Islet of Langerhans (tissue), 1 donor: Measurements from ENCODE around the gene CD7.
"Not testable (repeated sequence)": the region's sequence is repeated elsewhere in the genome, so short reads cannot be mapped to it uniquely, and the experiment has no call there.

Source experiments
- FAIRE-seq: peaks from one replicate; lab custom pipeline; 2011; peaks lifted over from hg19 to GRCh38; lab: Jason Lieb, UNC

Gene CD7

GRCh38 chr17:82317394-82318168 is at the start of gene CD7:
CD7 (minus strand) TSS chr17:82317608; CDS start chr17:82317495, 113 bp downstream.
- FAIRE-seq = no peak

- FAIRE-seq = no peak
These were observed 49.3 kb upstream of the CD7 start for GRCh38 chr17:82366749-82367148.

- no peak for FAIRE-seq
These were observed 48.3 kb upstream of the CD7 start for GRCh38 chr17:82365606-82366295.

GRCh38 chr17:82361885-82362633 is 44.7 kb upstream of the CD7 start:
- FAIRE-seq = no peak

GRCh38 chr17:82359451-82360074 is 42.2 kb upstream of the CD7 start:
- not testable (repeated sequence) for FAIRE-seq

GRCh38 chr17:82358465-82359350 is 41.3 kb upstream of the CD7 start, which contains the start of gene TEX19:
TEX19 (plus strand) TSS chr17:82359247; CDS start chr17:82362151, 2,904 bp downstream.
- FAIRE-seq = no peak

- FAIRE-seq = no peak
These were observed 40.0 kb upstream of the CD7 start for GRCh38 chr17:82357394-82357793.

- no peak for FAIRE-seq
These were observed 39.5 kb upstream of the CD7 start for GRCh38 chr17:82356845-82357355.

- no peak for FAIRE-seq
These were observed 38.5 kb upstream of the CD7 start for GRCh38 chr17:82355770-82356427.

GRCh38 chr17:82354804-82355308 is 37.4 kb upstream of the CD7 start:
- FAIRE-seq = no peak

- no peak for FAIRE-seq
These were observed 36.1 kb upstream of the CD7 start for GRCh38 chr17:82353484-82353883.

- FAIRE-seq = peak; percentile 36
These were observed 34.5 kb upstream of the CD7 start for GRCh38 chr17:82351713-82352488.

- FAIRE-seq = no peak
These were observed 33.9 kb upstream of the CD7 start for GRCh38 chr17:82351254-82351712.

- no peak for FAIRE-seq
These were observed 33.0 kb upstream of the CD7 start for GRCh38 chr17:82350182-82351030.

GRCh38 chr17:82349287-82349701 is 31.9 kb upstream of the CD7 start:
- no peak for FAIRE-seq

- no peak for FAIRE-seq
These were observed 31.5 kb upstream of the CD7 start for GRCh38 chr17:82348866-82349265.

GRCh38 chr17:82348434-82348833 is 31.0 kb upstream of the CD7 start:
- FAIRE-seq = no peak

GRCh38 chr17:82347994-82348393 is 30.6 kb upstream of the CD7 start:
- not testable (repeated sequence) for FAIRE-seq
